ENCODE measurements around the gene SIX2. TPM values are rescaled to one million over a fixed set of nuclear protein-coding genes. Genes with fewer than 3 reads are reported as not detected.

SIX2 gene
- total RNA-seq, 3 donors from 2014 or later = 0.98 to 3.5 (median 1.5) TPM

GRCh38 chr2:45002686-45003085 is 6.6 kb downstream of the SIX2 start:
- Histone ChIP-seq H3K9me3 (no peaks in the 10 kb centered on the region), H3K27me3 (peaks cover 0 to 74% of the 10 kb centered on the region in 2 donors), H3K27ac (no peak overlapping the region), H3K4me1 (no peaks in the 10 kb centered on the region), H3K36me3 (no peaks in the 10 kb centered on the region), H3K4me3 (no peak overlapping the region)
- intact Hi-C loops (cut with DNase I; ENCODE audit: low total_unique reads) = no loop called here
- no peak for DNase-seq (ENCODE audit: low spot score in 2 of 2)
- TF ChIP-seq POLR2AphosphoS5 (IDR thresholded peaks at IDR 0.05) = no peak

DNA sequence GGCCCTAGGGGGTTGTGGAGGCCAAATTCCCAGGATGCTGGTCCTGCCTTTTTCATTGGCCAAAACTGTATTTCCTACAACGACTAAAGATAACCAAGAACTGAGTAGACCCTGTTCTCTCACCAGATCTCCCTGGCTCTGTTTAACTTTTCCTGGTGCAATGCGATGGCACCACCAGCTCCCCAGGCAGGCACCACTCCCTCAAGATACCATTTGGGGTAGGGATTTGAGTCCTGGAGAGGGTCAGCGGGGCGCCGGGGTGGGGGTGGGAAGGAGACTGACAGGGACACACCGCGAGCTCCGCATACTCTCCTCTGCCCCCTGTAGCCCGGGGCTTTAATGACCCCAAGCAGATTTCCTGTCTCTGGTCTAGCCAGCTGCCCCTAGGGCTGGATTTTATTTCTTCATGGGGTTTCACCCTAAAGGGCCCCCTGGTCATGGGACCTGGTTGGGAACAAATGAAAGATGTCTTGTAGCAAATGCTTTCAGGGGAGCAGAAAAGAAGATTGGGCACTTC is 7.3 kb downstream of the SIX2 start:
- H3K27me3 ChIP-seq = peaks cover 0 to 72% of the 10 kb centered on the region in 2 donors
- peak overlapping the region in 1 of 3 donors; percentile 44 for H3K4me3 ChIP-seq
- H3K27ac ChIP-seq = no peak overlapping the region
- no peaks in the 10 kb centered on the region for H3K36me3 ChIP-seq
- no peaks in the 10 kb centered on the region for H3K9me3 ChIP-seq
- TF ChIP-seq POLR2A (IDR thresholded peaks at IDR 0.05) (no peak), POLR2AphosphoS5 (IDR thresholded peaks at IDR 0.05) (no peak)
- TF ChIP-seq, protein P1, sequence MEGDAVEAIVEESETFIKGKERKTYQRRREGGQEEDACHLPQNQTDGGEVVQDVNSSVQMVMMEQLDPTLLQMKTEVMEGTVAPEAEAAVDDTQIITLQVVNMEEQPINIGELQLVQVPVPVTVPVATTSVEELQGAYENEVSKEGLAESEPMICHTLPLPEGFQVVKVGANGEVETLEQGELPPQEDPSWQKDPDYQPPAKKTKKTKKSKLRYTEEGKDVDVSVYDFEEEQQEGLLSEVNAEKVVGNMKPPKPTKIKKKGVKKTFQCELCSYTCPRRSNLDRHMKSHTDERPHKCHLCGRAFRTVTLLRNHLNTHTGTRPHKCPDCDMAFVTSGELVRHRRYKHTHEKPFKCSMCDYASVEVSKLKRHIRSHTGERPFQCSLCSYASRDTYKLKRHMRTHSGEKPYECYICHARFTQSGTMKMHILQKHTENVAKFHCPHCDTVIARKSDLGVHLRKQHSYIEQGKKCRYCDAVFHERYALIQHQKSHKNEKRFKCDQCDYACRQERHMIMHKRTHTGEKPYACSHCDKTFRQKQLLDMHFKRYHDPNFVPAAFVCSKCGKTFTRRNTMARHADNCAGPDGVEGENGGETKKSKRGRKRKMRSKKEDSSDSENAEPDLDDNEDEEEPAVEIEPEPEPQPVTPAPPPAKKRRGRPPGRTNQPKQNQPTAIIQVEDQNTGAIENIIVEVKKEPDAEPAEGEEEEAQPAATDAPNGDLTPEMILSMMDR (IDR thresholded peaks at IDR 0.05) = no peak
- intact Hi-C loops (cut with DNase I; ENCODE audit: low total_unique reads) = no loop called here
- H3K4me1 ChIP-seq = no peaks in the 10 kb centered on the region
- DNase-seq (ENCODE audit: low spot score in 2 of 2) = no peak

- H3K36me3 ChIP-seq = no peaks in the 10 kb centered on the region
- H3K27ac ChIP-seq = no peak overlapping the region
- peak overlapping the region; percentile 22 to 44 (median 27) for H3K4me3 ChIP-seq
- no peaks in the 10 kb centered on the region for H3K9me3 ChIP-seq
- intact Hi-C loops (cut with DNase I; ENCODE audit: low total_unique reads) = no loop called here
- TF ChIP-seq, protein P1 (IDR thresholded peaks at IDR 0.05) = no peak
- no peak for TF ChIP-seq POLR2A (IDR thresholded peaks at IDR 0.05)
- no peak for TF ChIP-seq POLR2AphosphoS5 (IDR thresholded peaks at IDR 0.05)
- no peak for DNase-seq (ENCODE audit: low spot score in 2 of 2)
- no peaks in the 10 kb centered on the region for H3K4me1 ChIP-seq
- peaks cover 0 to 65% of the 10 kb centered on the region in 2 donors for H3K27me3 ChIP-seq
Measured at GRCh38 chr2:45000921-45001868, 8.1 kb downstream of the SIX2 start.

DNA sequence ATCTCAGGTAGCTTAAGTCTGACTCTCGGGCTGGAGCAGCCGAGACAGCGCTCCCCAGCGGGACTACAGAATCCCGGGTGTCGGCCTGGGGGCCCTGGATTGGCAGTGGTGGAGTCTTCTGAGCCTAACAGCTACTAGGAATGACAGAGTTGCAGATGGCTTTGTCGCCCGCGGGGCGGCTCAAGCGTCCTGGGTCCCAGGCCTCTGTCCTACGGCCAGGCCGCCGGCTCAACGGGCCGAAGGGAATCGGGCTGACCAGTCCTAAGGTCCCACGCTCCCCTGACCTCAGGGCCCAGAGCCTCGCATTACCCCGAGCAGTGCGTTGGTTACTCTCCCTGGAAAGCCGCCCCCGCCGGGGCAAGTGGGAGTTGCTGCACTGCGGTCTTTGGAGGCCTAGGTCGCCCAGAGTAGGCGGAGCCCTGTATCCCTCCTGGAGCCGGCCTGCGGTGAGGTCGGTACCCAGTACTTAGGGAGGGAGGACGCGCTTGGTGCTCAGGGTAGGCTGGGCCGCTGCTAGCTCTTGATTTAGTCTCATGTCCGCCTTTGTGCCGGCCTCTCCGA is 8.8 kb downstream of the SIX2 start:
- Histone ChIP-seq H3K4me1 (no peaks in the 10 kb centered on the region), H3K9me3 (no peaks in the 10 kb centered on the region), H3K27me3 (peaks cover 0 to 57% of the 10 kb centered on the region in 2 donors), H3K36me3 (no peaks in the 10 kb centered on the region), H3K27ac (no peak overlapping the region), H3K4me3 (no peak overlapping the region)
- intact Hi-C loops (cut with DNase I; ENCODE audit: low total_unique reads) = no loop called here
- no peak for DNase-seq (ENCODE audit: low spot score in 2 of 2)
- TF ChIP-seq, protein P1 (IDR thresholded peaks at IDR 0.05) = no peak
- no peak for TF ChIP-seq POLR2AphosphoS5 (IDR thresholded peaks at IDR 0.05)
- TF ChIP-seq POLR2A (IDR thresholded peaks at IDR 0.05) = no peak

DNA sequence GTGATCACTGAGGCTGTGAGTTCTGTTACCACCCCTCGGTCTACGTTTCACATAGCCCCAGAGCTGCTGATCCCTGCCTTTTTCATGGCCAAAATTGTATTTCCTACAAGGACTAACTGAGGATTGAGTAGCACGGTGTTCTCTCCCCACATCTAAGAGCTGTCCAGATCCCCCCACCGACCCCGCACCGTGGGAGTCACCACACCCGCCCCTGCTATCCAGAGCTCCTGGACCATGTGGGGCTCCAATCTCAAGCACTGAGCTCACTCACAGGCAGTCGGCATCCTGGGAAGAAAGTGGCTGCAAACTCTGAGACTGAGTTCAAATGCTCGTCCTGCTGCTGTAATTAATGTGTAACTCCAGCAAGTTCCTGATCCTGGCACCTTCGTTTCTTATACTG is 9.7 kb downstream of the SIX2 start:
- no peaks in the 10 kb centered on the region for H3K4me1 ChIP-seq
- no peaks in the 10 kb centered on the region for H3K36me3 ChIP-seq
- no peak for DNase-seq (ENCODE audit: low spot score in 2 of 2)
- H3K9me3 ChIP-seq = no peaks in the 10 kb centered on the region
- no peak overlapping the region for H3K27ac ChIP-seq
- H3K4me3 ChIP-seq = no peak overlapping the region
- peaks cover 0 to 49% of the 10 kb centered on the region in 2 donors for H3K27me3 ChIP-seq
- TF ChIP-seq, protein P1 (IDR thresholded peaks at IDR 0.05) = no peak
- TF ChIP-seq POLR2A (IDR thresholded peaks at IDR 0.05) (no peak), POLR2AphosphoS5 (IDR thresholded peaks at IDR 0.05) (no peak)
- intact Hi-C loops (cut with DNase I; ENCODE audit: low total_unique reads) = no loop called here
